ENCODE data around the gene TTC22. TPM values are rescaled to one million over a fixed set of nuclear protein-coding genes. Genes with fewer than 3 reads are reported as not detected.

The TTC22 gene
- total RNA-seq, 1 donor from 2014 or later: 7.1 TPM

DNA sequence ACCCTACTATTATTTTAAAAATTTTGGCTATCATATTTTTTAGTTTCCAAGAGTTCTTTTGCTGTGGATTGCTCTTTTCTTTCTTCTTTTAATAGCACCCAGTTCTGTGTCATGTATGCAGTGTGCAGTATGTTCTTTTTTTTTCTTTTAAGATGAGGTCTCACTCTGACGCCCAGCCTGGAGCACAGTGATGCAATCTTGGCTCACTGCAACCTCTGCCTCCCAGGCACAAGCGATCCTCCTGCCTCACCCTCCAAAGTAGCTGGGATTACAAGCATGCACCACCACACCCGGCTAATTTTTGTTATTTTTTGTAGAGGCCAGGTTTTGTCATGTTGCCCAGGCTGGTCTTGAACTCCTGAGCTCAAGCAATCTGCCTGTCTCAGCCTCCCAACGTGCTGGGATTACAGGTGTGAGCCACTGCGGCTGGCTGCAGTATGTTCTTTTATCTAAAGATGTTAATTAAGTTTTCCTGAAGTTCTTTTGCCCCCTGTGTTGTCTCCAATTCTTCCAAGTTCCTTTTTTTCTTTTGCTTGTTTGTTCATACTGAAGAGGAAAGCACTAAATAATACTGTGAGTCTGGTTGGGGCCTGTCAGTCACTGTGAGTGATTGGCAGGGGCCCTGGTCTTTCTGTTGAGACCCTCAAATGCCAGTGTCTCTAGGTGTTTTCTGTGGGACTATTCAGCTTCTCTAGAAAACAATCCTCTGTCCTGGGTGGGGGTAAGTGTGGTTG, 17.5 kb upstream of the TTC22 start:
- Histone ChIP-seq H3K9me3 (no peaks in the 10 kb centered on the region), H3K4me1 (no peaks in the 10 kb centered on the region), H3K27me3 (no peaks in the 10 kb centered on the region), H3K4me3 (no peak overlapping the region), H3K36me3 (no peaks in the 10 kb centered on the region), H3K27ac (no peak overlapping the region)
- DNase-seq (no peak), ATAC-seq (no peak)
- intact Hi-C loops (cut with DNase I): no loop called here
- TF ChIP-seq, protein P1, sequence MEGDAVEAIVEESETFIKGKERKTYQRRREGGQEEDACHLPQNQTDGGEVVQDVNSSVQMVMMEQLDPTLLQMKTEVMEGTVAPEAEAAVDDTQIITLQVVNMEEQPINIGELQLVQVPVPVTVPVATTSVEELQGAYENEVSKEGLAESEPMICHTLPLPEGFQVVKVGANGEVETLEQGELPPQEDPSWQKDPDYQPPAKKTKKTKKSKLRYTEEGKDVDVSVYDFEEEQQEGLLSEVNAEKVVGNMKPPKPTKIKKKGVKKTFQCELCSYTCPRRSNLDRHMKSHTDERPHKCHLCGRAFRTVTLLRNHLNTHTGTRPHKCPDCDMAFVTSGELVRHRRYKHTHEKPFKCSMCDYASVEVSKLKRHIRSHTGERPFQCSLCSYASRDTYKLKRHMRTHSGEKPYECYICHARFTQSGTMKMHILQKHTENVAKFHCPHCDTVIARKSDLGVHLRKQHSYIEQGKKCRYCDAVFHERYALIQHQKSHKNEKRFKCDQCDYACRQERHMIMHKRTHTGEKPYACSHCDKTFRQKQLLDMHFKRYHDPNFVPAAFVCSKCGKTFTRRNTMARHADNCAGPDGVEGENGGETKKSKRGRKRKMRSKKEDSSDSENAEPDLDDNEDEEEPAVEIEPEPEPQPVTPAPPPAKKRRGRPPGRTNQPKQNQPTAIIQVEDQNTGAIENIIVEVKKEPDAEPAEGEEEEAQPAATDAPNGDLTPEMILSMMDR (IDR thresholded peaks at IDR 0.05): no peak

DNA sequence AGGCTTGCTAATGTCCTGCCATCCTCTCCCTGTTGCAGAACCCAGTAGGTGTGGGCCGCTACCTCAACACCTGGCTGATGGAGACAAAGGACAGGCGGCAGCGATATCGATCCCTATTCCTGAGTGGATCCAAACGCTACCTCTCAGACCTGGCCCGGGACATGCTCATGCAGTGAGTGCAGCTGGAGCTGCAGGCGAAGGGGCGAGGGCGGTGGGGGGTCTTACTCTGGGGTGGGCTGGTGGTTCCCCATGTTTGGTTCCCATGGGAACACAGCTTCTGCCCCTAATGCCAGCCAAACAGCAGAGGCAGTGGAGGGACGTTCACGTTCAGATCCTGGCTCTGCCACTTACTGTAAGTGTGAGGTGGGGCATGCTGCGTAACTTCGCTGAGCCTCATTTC, 15.8 kb upstream of the TTC22 start:
- Histone ChIP-seq H3K9me3 (no peaks in the 10 kb centered on the region), H3K4me3 (no peak overlapping the region), H3K27me3 (no peaks in the 10 kb centered on the region), H3K27ac (no peak overlapping the region), H3K36me3 (no peaks in the 10 kb centered on the region), H3K4me1 (no peaks in the 10 kb centered on the region)
- intact Hi-C loops (cut with DNase I): no loop called here
- no peak for ATAC-seq
- no peak for DNase-seq
- TF ChIP-seq, protein P1 (IDR thresholded peaks at IDR 0.05): no peak

DNA sequence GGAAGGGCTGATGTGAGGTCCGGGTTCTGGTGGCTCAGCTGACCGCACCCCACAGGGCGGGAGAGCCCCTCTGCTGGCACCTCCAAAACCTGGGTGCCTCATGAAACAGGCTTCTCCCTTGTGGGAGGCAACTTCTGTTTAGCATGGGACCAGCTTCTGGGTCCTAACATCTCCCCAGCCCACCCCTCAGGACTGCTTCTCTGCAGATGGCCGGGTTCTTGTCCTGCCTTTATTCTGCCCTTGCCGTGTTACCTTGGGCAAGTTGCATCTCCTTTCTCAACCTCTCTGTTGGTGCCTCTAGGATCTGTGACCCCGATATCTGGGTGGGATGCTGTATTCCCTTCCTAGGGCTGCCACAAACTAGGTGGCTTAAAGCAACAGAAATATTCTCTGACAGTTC, 15.0 kb upstream of the TTC22 start:
- Histone ChIP-seq H3K36me3 (no peaks in the 10 kb centered on the region), H3K4me1 (no peaks in the 10 kb centered on the region), H3K9me3 (no peaks in the 10 kb centered on the region), H3K27ac (no peak overlapping the region), H3K4me3 (no peak overlapping the region), H3K27me3 (no peaks in the 10 kb centered on the region)
- intact Hi-C loops (cut with DNase I): no loop called here
- DNase-seq (no peak), ATAC-seq (no peak)
- TF ChIP-seq, protein P1 (IDR thresholded peaks at IDR 0.05): no peak

DNA sequence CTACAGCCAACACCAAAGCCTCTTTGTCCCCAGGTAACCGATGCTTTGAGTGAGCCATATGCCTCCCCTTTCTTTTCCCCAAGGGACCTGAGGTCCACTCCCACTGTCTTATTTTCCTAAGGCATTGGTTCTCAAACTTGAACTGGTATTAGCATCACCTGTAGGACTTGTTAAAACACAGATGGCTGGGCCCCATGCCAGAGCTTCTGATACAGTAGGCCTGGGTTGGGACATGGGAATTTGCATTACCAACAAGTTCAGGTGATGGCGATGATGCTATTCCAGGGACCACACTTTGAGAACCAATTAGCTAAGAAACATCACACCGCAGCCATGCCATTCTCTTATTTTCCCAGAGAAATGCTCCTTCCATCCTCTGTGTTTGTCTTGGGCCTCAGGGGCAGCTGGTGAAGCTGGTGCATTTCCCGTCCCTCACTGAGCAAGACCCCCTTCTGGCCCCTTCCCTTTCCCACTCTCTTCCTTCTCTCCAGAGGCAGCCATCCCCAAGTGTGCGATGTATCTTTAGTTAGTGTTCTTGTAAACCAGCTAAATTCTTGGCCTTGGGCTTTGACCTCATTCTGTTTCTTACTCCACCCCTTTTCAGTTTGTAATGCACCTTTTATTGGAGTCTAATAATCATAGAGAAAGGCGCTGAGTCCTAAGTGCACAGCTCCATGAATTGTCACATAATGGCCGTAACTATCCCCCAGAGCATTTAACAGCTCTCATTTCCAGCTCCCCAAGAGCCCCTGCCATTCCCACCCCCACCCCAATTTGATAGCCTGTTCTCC, 14.2 kb upstream of the TTC22 start:
- no peaks in the 10 kb centered on the region for H3K27me3 ChIP-seq
- TF ChIP-seq, protein P1 (IDR thresholded peaks at IDR 0.05): no peak
- DNase-seq (no peak), ATAC-seq (no peak)
- intact Hi-C loops (cut with DNase I): no loop called here
- H3K4me3 ChIP-seq: no peak overlapping the region
- no peak overlapping the region for H3K27ac ChIP-seq
- no peaks in the 10 kb centered on the region for H3K4me1 ChIP-seq
- no peaks in the 10 kb centered on the region for H3K9me3 ChIP-seq
- H3K36me3 ChIP-seq: no peaks in the 10 kb centered on the region

DNA sequence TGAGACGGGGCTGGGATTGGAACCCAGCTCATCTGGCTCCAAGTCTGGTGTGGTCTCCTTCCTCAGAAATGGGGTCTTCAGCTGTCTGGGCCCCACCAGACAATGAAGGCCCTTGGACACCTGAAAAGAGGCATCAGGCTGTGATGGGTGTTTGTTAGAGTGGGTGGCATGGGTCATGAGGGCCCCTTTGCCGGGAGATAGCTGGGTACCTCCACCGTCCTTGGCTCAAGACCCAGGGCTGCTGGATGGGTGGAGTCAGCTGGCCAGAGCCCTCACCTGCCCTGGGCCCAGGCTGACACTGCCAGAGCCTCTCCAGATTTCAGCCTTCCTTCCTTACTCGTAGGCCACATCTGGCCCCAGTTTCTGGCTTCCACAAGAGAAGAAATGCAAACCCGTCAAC, 13.4 kb upstream of the TTC22 start:
- intact Hi-C loops (cut with DNase I): no loop called here
- Histone ChIP-seq H3K27ac (no peak overlapping the region), H3K36me3 (no peaks in the 10 kb centered on the region), H3K9me3 (no peaks in the 10 kb centered on the region), H3K27me3 (no peaks in the 10 kb centered on the region), H3K4me3 (no peak overlapping the region), H3K4me1 (no peaks in the 10 kb centered on the region)
- TF ChIP-seq, protein P1 (IDR thresholded peaks at IDR 0.05): no peak
- no peak for ATAC-seq
- no peak for DNase-seq
